HEK293T (cell line): ENCODE measurements around the gene DVL2.

Source experiments
- ARNT ChIP-seq: fragments of 450-650 bp; IDR thresholded peaks from 2 replicates; pipeline ENCODE4 v1.6.1; 2017; ENCODE audit warnings: mild to moderate bottlenecking
- ELF4 ChIP-seq: fragments of 450-650 bp; IDR thresholded peaks from 2 replicates; pipeline ENCODE4 v1.6.1; 2017; ENCODE audit warnings: antibody characterized with exemption
- FOXA1 ChIP-seq: fragments of 450-650 bp; IDR thresholded peaks from 2 replicates; pipeline ENCODE4 v1.6.1; 2016; ENCODE audit warnings: mild to moderate bottlenecking
- FOXK2 ChIP-seq: fragments of 450-650 bp; IDR thresholded peaks from 2 replicates; pipeline ENCODE4 v1.6.1; 2016; ENCODE audit warnings: mild to moderate bottlenecking
- FOXM1 ChIP-seq: fragments of 450-650 bp; IDR thresholded peaks from 2 replicates; pipeline ENCODE4 v1.6.1; 2017; ENCODE audit warnings: mild to moderate bottlenecking, borderline replicate concordance
- HDGF ChIP-seq: fragments of 450-650 bp; IDR thresholded peaks from 2 replicates; pipeline ENCODE4 v1.6.1; 2017; ENCODE audit warnings: antibody characterized with exemption, borderline replicate concordance
- LEF1 ChIP-seq: fragments of 450-650 bp; IDR thresholded peaks from 2 replicates; pipeline ENCODE4 v1.6.1; 2017; ENCODE audit warnings: mild to moderate bottlenecking, borderline replicate concordance
- NFRKB ChIP-seq: fragments of 450-650 bp; IDR thresholded peaks from 2 replicates; pipeline ENCODE4 v1.6.1; 2016; ENCODE audit warnings: mild to moderate bottlenecking, moderate library complexity
- SP1 ChIP-seq: fragments of 450-650 bp; IDR thresholded peaks from 2 replicates; pipeline ENCODE4 v1.6.1; 2017
- SUZ12 ChIP-seq: fragments of 450-650 bp; IDR thresholded peaks from 2 replicates; pipeline ENCODE4 v1.6.1; 2016; ENCODE audit warnings: mild to moderate bottlenecking
- TARDBP ChIP-seq: fragments of 450-650 bp; IDR thresholded peaks from 2 replicates; pipeline ENCODE4 v1.6.1; 2016
- ZNF384 ChIP-seq: fragments of 450-650 bp; IDR thresholded peaks from 2 replicates; pipeline ENCODE4 v1.6.1; 2016
- TF ChIP-seq, protein P1 (sequence below): fragments of 450-650 bp; IDR thresholded peaks from 2 replicates; pipeline ENCODE4 v1.6.1; 2016

- TF ChIP-seq SP1, result no peak
- TF ChIP-seq FOXM1, result no peak
- TF ChIP-seq ARNT, result no peak
- TF ChIP-seq FOXK2, result no peak
- TF ChIP-seq NFRKB, result no peak
- no peak for TF ChIP-seq SUZ12
- no peak for TF ChIP-seq ELF4
- no peak for TF ChIP-seq FOXA1
- TF ChIP-seq LEF1, result no peak
- no peak for TF ChIP-seq ZNF384
- TF ChIP-seq, protein P1, sequence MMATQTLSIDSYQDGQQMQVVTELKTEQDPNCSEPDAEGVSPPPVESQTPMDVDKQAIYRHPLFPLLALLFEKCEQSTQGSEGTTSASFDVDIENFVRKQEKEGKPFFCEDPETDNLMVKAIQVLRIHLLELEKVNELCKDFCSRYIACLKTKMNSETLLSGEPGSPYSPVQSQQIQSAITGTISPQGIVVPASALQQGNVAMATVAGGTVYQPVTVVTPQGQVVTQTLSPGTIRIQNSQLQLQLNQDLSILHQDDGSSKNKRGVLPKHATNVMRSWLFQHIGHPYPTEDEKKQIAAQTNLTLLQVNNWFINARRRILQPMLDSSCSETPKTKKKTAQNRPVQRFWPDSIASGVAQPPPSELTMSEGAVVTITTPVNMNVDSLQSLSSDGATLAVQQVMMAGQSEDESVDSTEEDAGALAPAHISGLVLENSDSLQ, result no peak
- TF ChIP-seq TARDBP, result no peak
- no peak for TF ChIP-seq HDGF
These were observed 25.4 kb downstream of the DVL2 start for GRCh38 chr17:7208754-7209460.
